ENCODE results near the gene WDPCP. TPM values are rescaled to one million over a fixed set of nuclear protein-coding genes. Genes with fewer than 3 reads are reported as not detected.
"Not testable (repeated sequence)": the region's sequence is repeated elsewhere in the genome, so short reads cannot be mapped to it uniquely, and the experiment has no call there.

The WDPCP gene
- total RNA-seq, 1 donor from 2014 or later: 5.2 TPM

DNA sequence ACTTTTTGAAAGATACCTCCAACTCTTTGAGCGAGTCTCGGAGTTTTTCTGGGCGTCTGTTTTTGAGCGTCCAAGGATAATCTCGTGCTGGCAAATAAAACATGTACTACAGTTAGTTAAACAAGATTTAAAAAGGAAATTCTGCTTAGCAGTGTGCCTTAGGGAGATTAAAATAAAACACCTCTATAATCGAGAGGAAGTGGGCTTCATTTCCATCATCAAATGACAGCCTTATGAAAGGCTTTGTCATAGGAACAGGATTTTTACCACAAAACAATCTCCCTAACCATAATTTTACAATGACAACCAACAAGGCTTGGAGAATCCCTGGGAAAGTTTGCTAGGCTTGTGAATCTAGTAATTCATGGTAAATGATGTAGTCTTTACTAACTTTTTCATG is 103.4 kb downstream of the WDPCP start:
- Histone ChIP-seq H3K27me3 (no peaks in the 10 kb centered on the region), H3K4me3 (no peak overlapping the region), H3K4me1 (no peaks in the 10 kb centered on the region), H3K36me3 (peaks cover 2 to 5% of the 10 kb centered on the region in 2 donors), H3K9me3 (no peaks in the 10 kb centered on the region), H3K27ac (no peak overlapping the region)
- TF ChIP-seq, protein P1, sequence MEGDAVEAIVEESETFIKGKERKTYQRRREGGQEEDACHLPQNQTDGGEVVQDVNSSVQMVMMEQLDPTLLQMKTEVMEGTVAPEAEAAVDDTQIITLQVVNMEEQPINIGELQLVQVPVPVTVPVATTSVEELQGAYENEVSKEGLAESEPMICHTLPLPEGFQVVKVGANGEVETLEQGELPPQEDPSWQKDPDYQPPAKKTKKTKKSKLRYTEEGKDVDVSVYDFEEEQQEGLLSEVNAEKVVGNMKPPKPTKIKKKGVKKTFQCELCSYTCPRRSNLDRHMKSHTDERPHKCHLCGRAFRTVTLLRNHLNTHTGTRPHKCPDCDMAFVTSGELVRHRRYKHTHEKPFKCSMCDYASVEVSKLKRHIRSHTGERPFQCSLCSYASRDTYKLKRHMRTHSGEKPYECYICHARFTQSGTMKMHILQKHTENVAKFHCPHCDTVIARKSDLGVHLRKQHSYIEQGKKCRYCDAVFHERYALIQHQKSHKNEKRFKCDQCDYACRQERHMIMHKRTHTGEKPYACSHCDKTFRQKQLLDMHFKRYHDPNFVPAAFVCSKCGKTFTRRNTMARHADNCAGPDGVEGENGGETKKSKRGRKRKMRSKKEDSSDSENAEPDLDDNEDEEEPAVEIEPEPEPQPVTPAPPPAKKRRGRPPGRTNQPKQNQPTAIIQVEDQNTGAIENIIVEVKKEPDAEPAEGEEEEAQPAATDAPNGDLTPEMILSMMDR (IDR thresholded peaks at IDR 0.05): no peak
- intact Hi-C loops (cut with DNase I): no loop called here
- no peak for DNase-seq (ENCODE audit: low spot score in 2 of 2)

DNA sequence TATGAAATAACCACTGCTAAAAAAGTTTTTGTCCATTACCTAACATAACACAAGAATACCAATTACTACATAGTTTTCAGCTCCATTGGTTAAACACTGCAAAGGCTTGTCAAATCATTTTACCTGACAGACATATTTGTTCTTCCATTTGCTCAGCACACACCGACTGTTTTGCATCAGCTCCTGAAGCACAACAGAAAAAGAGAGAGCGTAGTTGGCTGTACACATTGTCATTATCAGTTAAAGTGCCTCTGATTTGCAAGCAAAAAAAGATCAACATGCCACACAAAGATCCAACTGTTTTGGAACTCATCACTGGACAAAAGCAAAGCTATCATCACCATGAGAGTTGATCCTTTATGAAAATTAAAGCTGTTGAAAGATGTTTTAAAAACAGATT is 103.8 kb downstream of the WDPCP start:
- Histone ChIP-seq H3K27ac (no peak overlapping the region), H3K4me3 (no peak overlapping the region), H3K9me3 (no peaks in the 10 kb centered on the region), H3K27me3 (no peaks in the 10 kb centered on the region), H3K4me1 (no peaks in the 10 kb centered on the region), H3K36me3 (peaks cover 2 to 8% of the 10 kb centered on the region in 2 donors)
- no peak for DNase-seq (ENCODE audit: low spot score in 2 of 2)
- TF ChIP-seq, protein P1 (IDR thresholded peaks at IDR 0.05): no peak
- intact Hi-C loops (cut with DNase I): no loop called here

DNA sequence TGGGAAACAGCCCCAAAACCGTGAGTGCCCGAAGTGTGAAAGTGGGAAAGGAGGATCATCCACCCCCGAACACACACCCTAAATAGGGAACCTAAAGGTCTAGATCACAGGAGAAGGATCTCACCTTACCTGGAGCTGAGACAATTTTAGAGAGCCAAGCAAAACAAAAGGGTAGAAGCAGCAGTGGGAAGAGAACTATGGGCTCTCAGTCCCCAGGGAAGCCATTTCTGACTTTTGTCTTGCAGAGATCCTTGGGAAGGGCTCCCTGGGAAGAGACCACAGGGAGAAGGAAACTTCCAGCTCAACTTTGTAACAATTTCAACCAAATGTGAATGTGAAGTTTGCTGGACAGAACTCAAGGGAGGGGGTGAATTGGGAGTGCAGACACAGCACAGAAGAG is 110.6 kb downstream of the WDPCP start:
- Histone ChIP-seq H3K4me3 (no peak overlapping the region), H3K9me3 (no peaks in the 10 kb centered on the region), H3K4me1 (no peaks in the 10 kb centered on the region), H3K36me3 (peaks cover 0 to 8% of the 10 kb centered on the region in 2 donors), H3K27me3 (no peaks in the 10 kb centered on the region), H3K27ac (no peak overlapping the region)
- intact Hi-C loops (cut with DNase I): no loop called here
- no peak for DNase-seq (ENCODE audit: low spot score in 2 of 2)
- TF ChIP-seq, protein P1 (IDR thresholded peaks at IDR 0.05): no peak

DNA sequence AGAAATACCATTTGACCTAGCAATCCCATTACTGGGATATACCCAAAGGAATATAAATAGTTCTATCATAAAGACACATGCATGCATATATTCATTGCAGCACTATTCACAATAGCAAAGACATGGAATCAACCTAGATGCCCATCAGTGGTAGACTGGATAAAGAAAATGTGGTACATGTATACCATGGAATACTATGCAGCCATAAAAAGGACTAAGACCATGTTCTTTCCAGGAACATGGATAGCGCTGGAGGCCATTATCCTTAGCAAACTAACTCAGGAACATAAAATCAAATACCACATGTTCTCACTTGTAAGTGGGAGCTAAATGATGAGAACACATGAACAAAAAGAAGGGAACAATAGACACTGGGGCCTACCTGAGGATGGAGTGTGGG is 119.0 kb downstream of the WDPCP start:
- H3K27ac ChIP-seq; H3K4me1 ChIP-seq; H3K9me3 ChIP-seq; intact Hi-C loops (cut with DNase I); DNase-seq (ENCODE audit: low spot score in 2 of 2); H3K27me3 ChIP-seq; H3K4me3 ChIP-seq; H3K36me3 ChIP-seq: not testable (repeated sequence)

DNA sequence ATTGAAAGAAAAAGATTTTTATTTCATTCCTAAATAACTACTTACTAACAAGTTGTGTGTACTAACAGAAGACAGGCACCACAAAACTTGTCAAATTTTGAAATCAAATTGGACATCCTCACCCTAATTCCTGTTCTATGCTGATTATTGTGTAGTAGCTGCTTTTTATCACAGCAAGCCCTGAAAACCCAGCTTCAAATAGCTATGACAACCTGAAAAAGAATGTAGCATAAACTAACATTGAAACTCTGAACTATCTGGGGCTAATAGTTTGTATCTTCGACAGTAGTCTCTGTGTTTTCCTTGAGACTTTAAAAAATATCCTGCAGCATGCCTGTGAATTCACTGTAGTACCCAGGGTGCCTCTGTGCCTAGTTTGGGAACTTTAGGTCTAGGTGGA is 122.6 kb downstream of the WDPCP start:
- Histone ChIP-seq H3K27ac (no peak overlapping the region), H3K27me3 (no peaks in the 10 kb centered on the region), H3K9me3 (no peaks in the 10 kb centered on the region), H3K4me3 (no peak overlapping the region), H3K36me3 (peaks cover 0 to 12% of the 10 kb centered on the region in 2 donors), H3K4me1 (no peaks in the 10 kb centered on the region)
- intact Hi-C loops (cut with DNase I): no loop called here
- DNase-seq (ENCODE audit: low spot score in 2 of 2): no peak
- TF ChIP-seq, protein P1 (IDR thresholded peaks at IDR 0.05): no peak

DNA sequence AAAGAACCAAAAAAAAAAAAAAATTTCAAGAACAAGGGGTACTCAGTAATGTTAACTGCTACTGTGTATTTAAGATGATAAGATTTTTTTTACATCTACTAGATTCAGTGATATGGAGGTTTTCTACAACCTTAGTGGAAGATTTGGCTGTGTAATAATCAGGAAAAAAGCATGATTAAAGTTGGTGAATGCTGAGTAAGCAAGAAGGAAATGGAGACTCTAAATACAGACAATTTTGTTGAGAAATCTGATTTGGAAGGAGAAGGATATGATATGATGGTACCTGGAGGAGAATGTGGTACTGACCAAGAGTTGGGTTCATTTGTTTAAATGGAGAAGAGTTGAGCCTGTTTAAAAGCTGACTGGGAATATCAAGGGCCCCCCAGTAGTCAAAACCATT is 125.1 kb downstream of the WDPCP start:
- H3K9me3 ChIP-seq: peaks cover 0 to 5% of the 10 kb centered on the region in 2 donors
- TF ChIP-seq, protein P1 (IDR thresholded peaks at IDR 0.05): no peak
- H3K4me3 ChIP-seq: no peak overlapping the region
- DNase-seq (ENCODE audit: low spot score in 2 of 2): no peak
- intact Hi-C loops (cut with DNase I): no loop called here
- H3K36me3 ChIP-seq: peaks cover 0 to 23% of the 10 kb centered on the region in 2 donors
- no peaks in the 10 kb centered on the region for H3K27me3 ChIP-seq
- H3K4me1 ChIP-seq: no peaks in the 10 kb centered on the region
- no peak overlapping the region for H3K27ac ChIP-seq
